Esophagus squamous epithelium (tissue), 4 donors: ENCODE data around the gene WDR64.

ENCODE experiments used
- POLR2A ChIP-seq, 4 donors: fragments of 450-650 bp; IDR thresholded peaks; one replicate each; pipeline ENCODE4 v1.6.1; 2017; ENCODE audit warnings: antibody characterized with exemption in 4 of 4, mild to moderate bottlenecking in 4 of 4, moderate library complexity in 3 of 4
- TF ChIP-seq, protein P1 (sequence below), 6 experiments: fragments of 450-650 bp in 4 of 6; fragments of 200-600 bp in 2 of 6; sonication (generic) in 2 of 6; IDR thresholded peaks; one replicate each; pipeline ENCODE4 v1.5.1; 2016 to 2019; ENCODE audit warnings: antibody characterized with exemption in 6 of 6, mild to moderate bottlenecking in 4 of 6, moderate library complexity in 4 of 6

DNA sequence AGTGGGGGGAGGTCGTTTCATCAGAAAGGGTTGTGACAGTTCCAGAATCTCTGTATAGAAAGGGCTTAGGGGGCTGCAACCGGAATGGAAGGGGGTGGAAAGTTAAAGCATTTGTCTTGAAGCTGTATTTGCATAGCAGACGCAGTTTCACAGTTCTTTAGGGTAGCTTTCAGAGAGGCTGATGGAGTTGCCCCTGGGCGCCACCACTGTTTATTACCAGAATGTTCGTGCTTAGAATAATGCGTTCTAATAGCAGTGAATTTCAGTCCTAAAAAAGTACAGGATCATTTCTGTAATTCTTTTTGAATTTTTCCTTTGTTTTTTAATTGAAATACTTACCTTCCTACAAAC lies 197.2 kb downstream of the WDR64 start:
- no peak for TF ChIP-seq POLR2A (IDR thresholded peaks at IDR 0.05)
- TF ChIP-seq, protein P1, sequence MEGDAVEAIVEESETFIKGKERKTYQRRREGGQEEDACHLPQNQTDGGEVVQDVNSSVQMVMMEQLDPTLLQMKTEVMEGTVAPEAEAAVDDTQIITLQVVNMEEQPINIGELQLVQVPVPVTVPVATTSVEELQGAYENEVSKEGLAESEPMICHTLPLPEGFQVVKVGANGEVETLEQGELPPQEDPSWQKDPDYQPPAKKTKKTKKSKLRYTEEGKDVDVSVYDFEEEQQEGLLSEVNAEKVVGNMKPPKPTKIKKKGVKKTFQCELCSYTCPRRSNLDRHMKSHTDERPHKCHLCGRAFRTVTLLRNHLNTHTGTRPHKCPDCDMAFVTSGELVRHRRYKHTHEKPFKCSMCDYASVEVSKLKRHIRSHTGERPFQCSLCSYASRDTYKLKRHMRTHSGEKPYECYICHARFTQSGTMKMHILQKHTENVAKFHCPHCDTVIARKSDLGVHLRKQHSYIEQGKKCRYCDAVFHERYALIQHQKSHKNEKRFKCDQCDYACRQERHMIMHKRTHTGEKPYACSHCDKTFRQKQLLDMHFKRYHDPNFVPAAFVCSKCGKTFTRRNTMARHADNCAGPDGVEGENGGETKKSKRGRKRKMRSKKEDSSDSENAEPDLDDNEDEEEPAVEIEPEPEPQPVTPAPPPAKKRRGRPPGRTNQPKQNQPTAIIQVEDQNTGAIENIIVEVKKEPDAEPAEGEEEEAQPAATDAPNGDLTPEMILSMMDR (IDR thresholded peaks at IDR 0.05): no peak
